H1 (cell line): ENCODE measurements around the gene KRT6C. TPM values are rescaled to one million over a fixed set of nuclear protein-coding genes. Genes with fewer than 3 reads are reported as not detected.

Experiments
- CTCF ChIA-PET: fragments of 300-600 bp; sonication (Branson Sonifier 250); formaldehyde crosslinking; loops from one replicate; lab custom pipeline; 2021; ENCODE audit not compliant: partially characterized antibody; lab: Charles Lee
- POLR2A ChIA-PET: fragments of 300-600 bp; sonication (Branson Sonifier 250); formaldehyde crosslinking; loops from one replicate; lab custom pipeline; 2021; ENCODE audit warnings: inconsistent platforms; ENCODE audit not compliant: partially characterized antibody; lab: Charles Lee
- DNase-seq, 2 experiments: peaks; one replicate each; pipeline versions ENCODE4 v3.0.0 to v3.0.0-alpha.2; 2010 to 2022; ENCODE audit warnings: low spot score in 2 of 2, low read depth in 1 of 2, mixed read lengths in 1 of 2
- FAIRE-seq: peaks from 2 replicates; lab custom pipeline; 2011; peaks lifted over from hg19 to GRCh38; lab: Jason Lieb, UNC
- H2AFZ ChIP-seq: 2 replicates; pipeline ENCODE4 v1.8.1; 2012; ENCODE audit warnings: low read length, inconsistent platforms
- H2AK5ac ChIP-seq: 2 replicates; pipeline ENCODE4 v1.6.1; 2013; ENCODE audit warnings: low read depth, low read length
- H2BK120ac ChIP-seq: replicated peaks from 2 replicates; pipeline ENCODE3; 2013; ENCODE audit warnings: low read depth, low read length, inconsistent platforms
- H2BK12ac ChIP-seq: 2 replicates; pipeline ENCODE4 v1.6.1; 2013; ENCODE audit warnings: low read depth, low read length
- H2BK15ac ChIP-seq: 2 replicates; pipeline ENCODE4 v1.6.1; 2013; ENCODE audit warnings: low read length
- H2BK20ac ChIP-seq: 2 replicates; pipeline ENCODE4 v1.6.1; 2013; ENCODE audit warnings: low read length
- H2BK5ac ChIP-seq: 2 replicates; pipeline ENCODE4 v1.6.1; 2013; ENCODE audit warnings: low read depth, low read length
- H3K14ac ChIP-seq: 2 replicates; pipeline ENCODE4 v1.6.1; 2013; ENCODE audit warnings: inconsistent platforms; ENCODE audit not compliant: insufficient read length
- H3K18ac ChIP-seq: 2 replicates; pipeline ENCODE4 v1.6.1; 2013; ENCODE audit warnings: low read length; ENCODE audit errors: extremely low read depth
- H3K23ac ChIP-seq: 2 replicates; pipeline ENCODE4 v1.6.1; 2013; ENCODE audit warnings: inconsistent platforms; ENCODE audit not compliant: insufficient read length
- H3K23me2 ChIP-seq: 2 replicates; pipeline ENCODE4 v1.6.1; 2013; ENCODE audit warnings: low read depth, low read length
- H3K27ac ChIP-seq: 2 replicates; pipeline ENCODE4 v1.6.1; 2011; ENCODE audit warnings: low read depth, low read length, inconsistent platforms
- H3K27me3 ChIP-seq, 4 experiments: replicated peaks in 1 of 4; 1 replicate in 1 of 4; 2 replicates in 3 of 4; pipeline versions ENCODE4 v1.6.1 to v1.8.1; 2011 to 2013; ENCODE audit warnings: low read length in 3 of 4, mild to moderate bottlenecking in 3 of 4, inconsistent platforms in 2 of 4, mixed read lengths in 2 of 4, moderate library complexity in 1 of 4; ENCODE audit not compliant: control insufficient read depth in 3 of 4, insufficient read depth in 3 of 4; ENCODE audit errors: extremely low read depth in 1 of 4
- H3K36me3 ChIP-seq, 4 experiments: 2 replicates each; pipeline versions ENCODE4 v1.6.1 to v1.8.1; 2011 to 2013; ENCODE audit warnings: mild to moderate bottlenecking in 4 of 4, low read length in 3 of 4, moderate library complexity in 2 of 4, control low read depth in 1 of 4, inconsistent platforms in 1 of 4; ENCODE audit not compliant: insufficient read depth in 4 of 4, control insufficient read depth in 2 of 4
- H3K4ac ChIP-seq: replicated peaks from 2 replicates; pipeline ENCODE3; 2013; ENCODE audit warnings: low read length, low read depth, mixed read lengths, inconsistent platforms; ENCODE audit not compliant: insufficient read length
- H3K4me1 ChIP-seq, 4 experiments: replicated peaks in 1 of 4; 1 replicate in 1 of 4; 2 replicates in 3 of 4; pipeline versions ENCODE4 v1.6.1 to v1.8.1; 2011 to 2013; ENCODE audit warnings: low read length in 3 of 4, inconsistent platforms in 2 of 4, mixed read lengths in 1 of 4; ENCODE audit not compliant: insufficient read depth in 4 of 4, control insufficient read depth in 3 of 4
- H3K4me2 ChIP-seq, 2 experiments: 2 replicates each; pipeline versions ENCODE4 v1.6.1 to v1.8.1; 2011 to 2013; ENCODE audit warnings: low read depth in 2 of 2, low read length in 2 of 2, control low read depth in 1 of 2, inconsistent platforms in 1 of 2, mild to moderate bottlenecking in 1 of 2; ENCODE audit not compliant: insufficient read depth in 1 of 2
- H3K4me3 ChIP-seq, 4 experiments: fragments of 200-600, 300-600 bp in 1 of 4; sonication (generic), shearing (Covaris generic), sonication (Bioruptor Twin) in 1 of 4; 2 replicates each; pipeline versions ENCODE4 v1.5.1 to v1.8.1; 2011 to 2016; ENCODE audit warnings: low read length in 4 of 4, low read depth in 3 of 4, control low read depth in 2 of 4, inconsistent platforms in 2 of 4, mild to moderate bottlenecking in 2 of 4, mixed read lengths in 1 of 4, moderate library complexity in 1 of 4; ENCODE audit not compliant: insufficient read depth in 2 of 4; ENCODE audit errors: extremely low read depth in 1 of 4
- H3K56ac ChIP-seq: replicated peaks from 2 replicates; pipeline ENCODE3; 2013; ENCODE audit warnings: low read depth, mild to moderate bottlenecking, mixed read lengths, low read length, inconsistent platforms; ENCODE audit not compliant: insufficient read length
- H3K79me1 ChIP-seq: 2 replicates; pipeline ENCODE4 v1.6.1; 2013; ENCODE audit warnings: low read depth, low read length, control low read depth
- H3K79me2 ChIP-seq, 2 experiments: 2 replicates each; pipeline versions ENCODE4 v1.6.1 to v1.8.1; 2012 to 2013; ENCODE audit warnings: low read length in 2 of 2, mild to moderate bottlenecking in 2 of 2, inconsistent platforms in 1 of 2; ENCODE audit not compliant: insufficient read depth in 2 of 2, control insufficient read depth in 1 of 2
- H3K9ac ChIP-seq, 4 experiments: replicated peaks in 1 of 4; 1 replicate in 1 of 4; 2 replicates in 3 of 4; pipeline versions ENCODE4 v1.6.1 to v1.8.1; 2011 to 2013; ENCODE audit warnings: low read depth in 3 of 4, low read length in 3 of 4, control low read depth in 2 of 4, mild to moderate bottlenecking in 2 of 4, moderate library complexity in 2 of 4, inconsistent platforms in 1 of 4; ENCODE audit errors: extremely low read depth in 1 of 4
- H3K9me3 ChIP-seq, 2 experiments: 2 replicates each; pipeline versions ENCODE4 v1.6.1 to v1.8.1; 2012 to 2013; ENCODE audit warnings: mild to moderate bottlenecking in 2 of 2, moderate library complexity in 2 of 2, control low read depth in 1 of 2, inconsistent platforms in 1 of 2, low read depth in 1 of 2, low read length in 1 of 2, mixed read lengths in 1 of 2; ENCODE audit not compliant: insufficient read depth in 2 of 2
- H4K20me1 ChIP-seq, 2 experiments: replicated peaks in 1 of 2; 2 replicates each; pipeline versions ENCODE3 to v1.8.1; 2011 to 2013; ENCODE audit warnings: inconsistent platforms in 2 of 2, low read length in 2 of 2, mild to moderate bottlenecking in 1 of 2; ENCODE audit not compliant: insufficient read depth in 2 of 2, control insufficient read depth in 1 of 2
- H4K5ac ChIP-seq: 2 replicates; pipeline ENCODE4 v1.6.1; 2013; ENCODE audit warnings: low read length, low read depth, mixed read lengths, inconsistent platforms; ENCODE audit not compliant: insufficient read length
- H4K8ac ChIP-seq: 2 replicates; pipeline ENCODE4 v1.8.0; 2013; ENCODE audit warnings: mild to moderate bottlenecking, moderate library complexity, low read length, inconsistent platforms; ENCODE audit not compliant: insufficient read depth; ENCODE audit errors: extremely low read depth
- H4K91ac ChIP-seq: replicated peaks from 2 replicates; pipeline ENCODE3; 2013; ENCODE audit warnings: low read length, mixed read lengths, inconsistent platforms; ENCODE audit not compliant: insufficient read length
- CHD1 ChIP-seq: IDR thresholded peaks from 2 replicates; pipeline ENCODE4 v1.6.1; 2012; ENCODE audit warnings: low read depth, low read length, improper control_type of control experiment
- CREB1 ChIP-seq: IDR thresholded peaks from 2 replicates; pipeline ENCODE4 v1.6.1; 2012; ENCODE audit warnings: inconsistent platforms
- EZH2 ChIP-seq: fragments of 200-600 bp; sonication (generic); IDR thresholded peaks from 2 replicates; pipeline ENCODE4 v1.7.1; 2012; ENCODE audit warnings: low read depth, mild to moderate bottlenecking, moderate library complexity, low read length, inconsistent platforms; ENCODE audit not compliant: severe bottlenecking
- JUND ChIP-seq: IDR thresholded peaks from 2 replicates; pipeline ENCODE4 v1.6.1; 2011; ENCODE audit warnings: mild to moderate bottlenecking, improper control_type of control experiment, low read length
- KDM1A ChIP-seq: fragments of 200-600, 300-600 bp; sonication (generic); IDR thresholded peaks from 2 replicates; pipeline ENCODE4 v1.7.1; 2016; ENCODE audit warnings: mild to moderate bottlenecking, low read length, borderline replicate concordance
- KDM4A ChIP-seq: IDR thresholded peaks from one replicate; pipeline ENCODE4 v1.7.1; 2012; ENCODE audit warnings: low read depth, mild to moderate bottlenecking, moderate library complexity, low read length, inconsistent platforms; ENCODE audit not compliant: severe bottlenecking
- KDM5A ChIP-seq: fragments of 200-600 bp; IDR thresholded peaks from 2 replicates; pipeline ENCODE4 v1.7.1; 2012; ENCODE audit warnings: mild to moderate bottlenecking, low read length, inconsistent platforms, mixed read lengths
- MAFK ChIP-seq: IDR thresholded peaks from 2 replicates; pipeline ENCODE4 v1.6.1; 2012; ENCODE audit warnings: low read depth, mild to moderate bottlenecking, improper control_type of control experiment, low read length
- POLR2A ChIP-seq, 2 experiments: IDR thresholded peaks; 1 replicate in 1 of 2; 2 replicates in 1 of 2; pipeline ENCODE4 v1.6.1; 2011; ENCODE audit warnings: low read depth in 2 of 2, low read length in 2 of 2, mild to moderate bottlenecking in 2 of 2; ENCODE audit errors: control extremely low read depth in 1 of 2
- RNF2 ChIP-seq: fragments of 200-900, 300-1000 bp; sonication (generic); IDR thresholded peaks from 2 replicates; pipeline ENCODE4 v1.7.1; 2016; ENCODE audit warnings: borderline replicate concordance, low read depth, mild to moderate bottlenecking, antibody characterized with exemption, low read length; ENCODE audit not compliant: poor library complexity, severe bottlenecking; ENCODE audit errors: missing control alignments
- SIRT6 ChIP-seq: IDR thresholded peaks from one replicate; pipeline ENCODE4 v1.7.1; 2012; ENCODE audit warnings: low read length, inconsistent platforms
- SRF ChIP-seq: IDR thresholded peaks from 2 replicates; pipeline ENCODE4 v1.6.1; 2011; ENCODE audit warnings: mild to moderate bottlenecking, low read depth, low read length, moderate library complexity
- TBP ChIP-seq: IDR thresholded peaks from 2 replicates; pipeline ENCODE4 v1.6.1; 2011; ENCODE audit warnings: low read depth, low read length, improper control_type of control experiment
- TCF12 ChIP-seq: IDR thresholded peaks from 2 replicates; pipeline ENCODE4 v1.6.1; 2011; ENCODE audit warnings: low read depth, mild to moderate bottlenecking, low read length
- WGBS, 2 experiments: shearing (Covaris generic) in 1 of 2; methylation state at CpG; one replicate each; pipeline versions ENCODE4 v1.1.6 to v1.1.7; 2013 to 2015; ENCODE audit warnings: low lambda C conversion rate in 2 of 2, mixed read lengths in 2 of 2, inconsistent platforms in 1 of 2, low coverage in 1 of 2, missing lambda C conversion rate in 1 of 2; ENCODE audit not compliant: insufficient replicate concordance in 2 of 2, insufficient coverage in 1 of 2, insufficient read length in 1 of 2; ENCODE audit errors: extremely low coverage in 1 of 2, missing lambda C conversion rate in 1 of 2; 5-methylcytosine and 5-hydroxymethylcytosine counted together
- polyA plus RNA-seq, 7 experiments: library from polyadenylated mRNA; depleted of rRNA in 3 of 7; stranded (reverse) in 5 of 7; unstranded in 2 of 7; fragments of >200 nt in 5 of 7; fragments of 200-250 nt in 2 of 7; gene quantifications; 1 replicate in 5 of 7; 2 replicates in 1 of 7; 4 replicates in 1 of 7; pipeline versions ENCODE4 v1.2.1 to v1.2.3, GENCODE V29; 2011 to 2013; ENCODE audit warnings: missing spikeins in 2 of 7, mixed read lengths in 2 of 7
- total RNA-seq: library from RNA; stranded (reverse); fragmentation: NEBNext Ultra II Directional; extraction: Animal tissue kit (Norgen Biotek cat#: 25700); gene quantifications from 2 replicates; pipeline ENCODE4 v1.2.1, GENCODE V29; 2021
- TF ChIP-seq, protein P1 (sequence below): IDR thresholded peaks from 2 replicates; pipeline ENCODE4 v1.6.1; 2011; ENCODE audit warnings: low read length, improper control_type of control experiment

Gene KRT6C
- total and polyA plus RNA-seq, 2 of the 8 experiments (the other 6 are each of a cell fraction or from before 2014, with no cell fraction given): not detected

DNA sequence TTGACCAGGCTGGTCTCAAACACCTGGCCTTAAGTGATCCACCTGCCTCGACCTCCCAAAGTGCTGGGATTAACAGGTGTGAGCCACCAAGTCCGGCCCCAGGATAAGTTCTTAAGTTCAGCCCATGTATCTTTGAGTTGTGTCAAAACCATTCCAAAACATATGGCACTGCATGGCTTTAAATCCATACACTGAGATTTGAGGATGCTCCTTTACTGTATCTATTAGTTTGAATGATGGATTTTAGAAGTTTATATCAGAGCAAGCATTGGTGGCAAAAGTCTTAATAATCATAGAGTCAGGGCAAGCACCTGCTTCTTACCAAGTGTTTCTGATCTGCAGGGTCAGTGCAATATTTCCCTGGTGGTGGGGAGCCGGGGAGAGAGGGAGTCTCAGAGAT lies 27.7 kb downstream of the KRT6C start:
- Histone ChIP-seq H3K27me3 (no peaks in the 10 kb centered on the region), H3K23me2 (no peaks in the 10 kb centered on the region), H3K36me3 (no peaks in the 10 kb centered on the region), H2BK5ac (no peak overlapping the region), H4K8ac (no peak overlapping the region), H2AFZ (no peak overlapping the region), H3K4me3 (no peak overlapping the region), H3K79me2 (no peaks in the 10 kb centered on the region), H3K9me3 (peaks cover 5 to 6% of the 10 kb centered on the region in 2 experiments; a peak in 3 of 4 replicates), H3K23ac (no peak overlapping the region), H3K4me1 (peaks cover 0 to 5% (median 3%) of the 10 kb centered on the region in 4 experiments; a peak in 3 of 7 replicates), H3K27ac (no peak overlapping the region), H3K56ac (no peak overlapping the region), H2AK5ac (no peak overlapping the region), H3K14ac (no peak overlapping the region), H3K4ac (no peak overlapping the region), H3K18ac (no peak overlapping the region), H4K5ac (no peak overlapping the region), H3K4me2 (no peak overlapping the region), H2BK12ac (no peak overlapping the region), H4K91ac (no peak overlapping the region), H3K9ac (no peak overlapping the region), H4K20me1 (no peaks in the 10 kb centered on the region), H2BK15ac (no peak overlapping the region), H2BK20ac (no peak overlapping the region), H3K79me1 (no peaks in the 10 kb centered on the region), H2BK120ac (no peak overlapping the region)
- ChIA-PET CTCF (interaction anchor here (1.1 kb wide), 1 partner anchor 50 kb away, joined by 4 read pairs; no protein-coding TSS in a partner anchor), POLR2A (no interaction called here)
- WGBS, 2 experiments: 55% methylated on average over 3 of the region's 3 CpGs; no CpG with 5 or more reads in 1 of the 2 experiments
- FAIRE-seq: no peak
- no peak for DNase-seq
- TF ChIP-seq KDM1A: no peak
- no peak for TF ChIP-seq CHD1
- no peak for TF ChIP-seq SRF
- no peak for TF ChIP-seq POLR2A (IDR thresholded peaks at IDR 0.05; ENCODE audit: control extremely low read depth in 1 of 2, low read depth in 2 of 2, low read length in 2 of 2)
- no peak for TF ChIP-seq TCF12
- no peak for TF ChIP-seq KDM4A
- no peak for TF ChIP-seq RNF2
- no peak for TF ChIP-seq TBP
- TF ChIP-seq, protein P1, sequence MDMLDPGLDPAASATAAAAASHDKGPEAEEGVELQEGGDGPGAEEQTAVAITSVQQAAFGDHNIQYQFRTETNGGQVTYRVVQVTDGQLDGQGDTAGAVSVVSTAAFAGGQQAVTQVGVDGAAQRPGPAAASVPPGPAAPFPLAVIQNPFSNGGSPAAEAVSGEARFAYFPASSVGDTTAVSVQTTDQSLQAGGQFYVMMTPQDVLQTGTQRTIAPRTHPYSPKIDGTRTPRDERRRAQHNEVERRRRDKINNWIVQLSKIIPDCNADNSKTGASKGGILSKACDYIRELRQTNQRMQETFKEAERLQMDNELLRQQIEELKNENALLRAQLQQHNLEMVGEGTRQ: no peak
- TF ChIP-seq EZH2: no peak
- no peak for TF ChIP-seq KDM5A
- no peak for TF ChIP-seq CREB1
- TF ChIP-seq JUND: no peak
- TF ChIP-seq SIRT6: no peak
- no peak for TF ChIP-seq MAFK
